Lower leg skin (tissue), 4 donors: ENCODE data around the gene UBA3. TPM values are rescaled to one million over a fixed set of nuclear protein-coding genes. Genes with fewer than 3 reads are reported as not detected.

ENCODE experiments used
- DNase-seq, 2 donors: peaks; one replicate each; pipeline ENCODE4 v3.0.0-alpha.2; 2019; ENCODE audit warnings: low spot score in 2 of 2
- H3K4me3 ChIP-seq: fragments of 200-600 bp; sonication (generic); 2 replicates; pipeline ENCODE4 v1.5.1; 2017; ENCODE audit warnings: mild to moderate bottlenecking, low read depth; ENCODE audit not compliant: poor library complexity, severe bottlenecking
- POLR2A ChIP-seq, 2 donors: fragments of 450-650 bp; IDR thresholded peaks; one replicate each; pipeline ENCODE4 v1.6.1; 2016 to 2017; ENCODE audit warnings: antibody characterized with exemption in 2 of 2, mild to moderate bottlenecking in 1 of 2, moderate library complexity in 1 of 2
- WGBS, 2 donors: methylation state at CpG; one replicate each; pipeline ENCODE4 v1.1.5; 2018; 5-methylcytosine and 5-hydroxymethylcytosine counted together
- intact Hi-C: fragments of 100-400 bp; cut with DNase I; formaldehyde crosslinking; loops from one replicate; pipeline ENCODE4 v1.15.0; 2023; ENCODE audit warnings: low total_unique reads
- total RNA-seq, 4 donors: library from RNA; depleted of rRNA; stranded (reverse); fragments of >200 nt; gene quantifications; one replicate each; pipeline ENCODE4 v1.1.0, GENCODE V29; 2016
- TF ChIP-seq, protein P1 (sequence below), 3 donors: fragments of 450-650 bp; IDR thresholded peaks; one replicate each; pipeline ENCODE4 v1.5.1; 2016; ENCODE audit warnings: antibody characterized with exemption in 3 of 3, mild to moderate bottlenecking in 3 of 3, moderate library complexity in 2 of 3

Gene UBA3
- total RNA-seq, 4 donors from 2014 or later = 33.8 to 54.6 (median 36.6) TPM

DNA sequence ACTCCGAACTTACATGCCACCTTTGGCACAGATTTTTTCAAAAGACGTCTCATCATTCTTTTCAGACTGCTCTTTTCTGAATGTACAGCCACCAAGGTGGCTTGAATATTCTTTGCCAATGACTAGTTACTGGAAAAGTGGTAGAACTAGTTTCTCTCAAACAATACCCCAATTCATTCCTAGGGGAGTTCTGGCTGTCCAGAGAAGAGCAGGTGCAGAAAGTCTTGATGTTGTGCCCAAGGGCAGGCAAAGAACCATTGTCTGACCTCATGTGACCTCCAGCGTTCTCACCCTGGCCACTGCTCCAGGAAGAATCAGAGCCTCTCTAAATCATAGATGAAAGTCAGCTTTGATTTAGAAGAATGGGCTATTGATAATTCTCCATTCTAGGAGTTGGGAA is 36.7 kb upstream of the UBA3 start:
- no peak for TF ChIP-seq POLR2A (IDR thresholded peaks at IDR 0.05)
- TF ChIP-seq, protein P1, sequence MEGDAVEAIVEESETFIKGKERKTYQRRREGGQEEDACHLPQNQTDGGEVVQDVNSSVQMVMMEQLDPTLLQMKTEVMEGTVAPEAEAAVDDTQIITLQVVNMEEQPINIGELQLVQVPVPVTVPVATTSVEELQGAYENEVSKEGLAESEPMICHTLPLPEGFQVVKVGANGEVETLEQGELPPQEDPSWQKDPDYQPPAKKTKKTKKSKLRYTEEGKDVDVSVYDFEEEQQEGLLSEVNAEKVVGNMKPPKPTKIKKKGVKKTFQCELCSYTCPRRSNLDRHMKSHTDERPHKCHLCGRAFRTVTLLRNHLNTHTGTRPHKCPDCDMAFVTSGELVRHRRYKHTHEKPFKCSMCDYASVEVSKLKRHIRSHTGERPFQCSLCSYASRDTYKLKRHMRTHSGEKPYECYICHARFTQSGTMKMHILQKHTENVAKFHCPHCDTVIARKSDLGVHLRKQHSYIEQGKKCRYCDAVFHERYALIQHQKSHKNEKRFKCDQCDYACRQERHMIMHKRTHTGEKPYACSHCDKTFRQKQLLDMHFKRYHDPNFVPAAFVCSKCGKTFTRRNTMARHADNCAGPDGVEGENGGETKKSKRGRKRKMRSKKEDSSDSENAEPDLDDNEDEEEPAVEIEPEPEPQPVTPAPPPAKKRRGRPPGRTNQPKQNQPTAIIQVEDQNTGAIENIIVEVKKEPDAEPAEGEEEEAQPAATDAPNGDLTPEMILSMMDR (IDR thresholded peaks at IDR 0.05) = no peak
- no peak for DNase-seq
- 50 to 53% methylated on average over 3 of the region's 3 CpGs for WGBS, 2 donors

DNA sequence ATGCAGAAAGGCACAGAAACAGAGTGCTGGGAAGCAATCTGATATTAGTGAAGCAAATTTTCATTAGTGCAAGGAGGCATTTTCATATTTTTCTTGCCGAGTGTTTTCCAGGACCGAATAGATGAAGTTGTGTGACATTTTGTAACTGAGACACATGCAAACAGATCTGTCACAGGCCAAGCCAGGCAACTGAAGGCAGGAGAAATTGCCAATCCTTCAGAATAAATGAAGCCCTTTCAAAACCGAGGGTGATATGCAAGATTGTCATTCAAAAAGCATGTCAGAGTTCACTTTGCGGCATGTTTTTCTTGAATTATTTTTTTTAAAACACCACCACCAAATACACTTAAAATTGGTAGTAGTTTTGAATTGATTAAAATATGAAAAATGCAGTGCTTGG is 36.0 kb upstream of the UBA3 start:
- H3K4me3 ChIP-seq = no peak overlapping the region
- DNase-seq = no peak
- TF ChIP-seq, protein P1 (IDR thresholded peaks at IDR 0.05) = no peak
- 81 to 84% methylated on average over 4 of the region's 4 CpGs for WGBS, 2 donors
- intact Hi-C loops = no loop called here

More for the DNA sequence above, 36.7 kb upstream of the UBA3 start:
- intact Hi-C loops = no loop called here
- no peak overlapping the region for H3K4me3 ChIP-seq

DNA sequence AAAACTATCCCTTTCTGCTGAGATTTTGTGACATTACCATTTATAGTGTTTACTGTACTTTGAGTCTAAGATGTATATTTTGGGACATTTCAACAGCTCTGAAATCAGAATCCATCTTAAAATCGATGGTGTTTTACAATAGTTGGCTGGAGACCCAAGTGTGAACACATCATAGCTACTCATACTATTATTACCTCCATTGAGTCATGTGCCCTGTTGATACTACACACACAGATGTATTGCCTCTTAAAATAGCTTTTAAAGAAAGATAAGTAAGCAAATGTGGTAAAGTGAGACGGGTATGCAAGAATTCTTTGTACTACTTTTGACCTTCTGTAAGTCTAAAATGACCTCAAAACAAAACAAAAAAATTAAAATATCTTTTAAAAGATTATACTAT is 35.6 kb upstream of the UBA3 start:
- no peak for DNase-seq
- H3K4me3 ChIP-seq = no peak overlapping the region
- WGBS, 2 donors = 58 to 67% methylated on average over 2 of the region's 2 CpGs
- TF ChIP-seq POLR2A (IDR thresholded peaks at IDR 0.05) = no peak
- TF ChIP-seq, protein P1 (IDR thresholded peaks at IDR 0.05) = no peak
- intact Hi-C loops = no loop called here

DNA sequence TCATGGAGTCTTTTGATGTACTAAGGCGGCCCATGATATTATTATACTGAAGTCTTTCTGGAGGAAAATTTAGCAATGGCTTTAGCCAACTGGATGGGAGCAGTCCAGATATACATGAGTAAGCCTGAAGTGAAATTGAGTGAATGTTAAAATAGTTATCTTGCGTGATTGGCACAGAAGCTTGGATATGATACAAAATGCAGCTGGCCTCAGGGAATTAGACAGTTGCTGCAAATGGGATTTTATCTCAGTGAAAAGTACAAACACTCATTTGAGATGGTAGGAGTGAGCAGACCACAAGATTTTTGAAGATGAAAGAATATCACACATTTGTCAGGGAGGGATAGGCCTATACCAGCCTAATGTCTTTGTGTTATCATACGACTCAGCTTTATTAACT is 33.4 kb upstream of the UBA3 start:
- WGBS, 2 donors = 52 to 53% methylated on average over 3 of the region's 3 CpGs
- intact Hi-C loops = no loop called here
- no peak for DNase-seq
- no peak for TF ChIP-seq POLR2A (IDR thresholded peaks at IDR 0.05)
- TF ChIP-seq, protein P1 (IDR thresholded peaks at IDR 0.05) = no peak
- H3K4me3 ChIP-seq = no peak overlapping the region

DNA sequence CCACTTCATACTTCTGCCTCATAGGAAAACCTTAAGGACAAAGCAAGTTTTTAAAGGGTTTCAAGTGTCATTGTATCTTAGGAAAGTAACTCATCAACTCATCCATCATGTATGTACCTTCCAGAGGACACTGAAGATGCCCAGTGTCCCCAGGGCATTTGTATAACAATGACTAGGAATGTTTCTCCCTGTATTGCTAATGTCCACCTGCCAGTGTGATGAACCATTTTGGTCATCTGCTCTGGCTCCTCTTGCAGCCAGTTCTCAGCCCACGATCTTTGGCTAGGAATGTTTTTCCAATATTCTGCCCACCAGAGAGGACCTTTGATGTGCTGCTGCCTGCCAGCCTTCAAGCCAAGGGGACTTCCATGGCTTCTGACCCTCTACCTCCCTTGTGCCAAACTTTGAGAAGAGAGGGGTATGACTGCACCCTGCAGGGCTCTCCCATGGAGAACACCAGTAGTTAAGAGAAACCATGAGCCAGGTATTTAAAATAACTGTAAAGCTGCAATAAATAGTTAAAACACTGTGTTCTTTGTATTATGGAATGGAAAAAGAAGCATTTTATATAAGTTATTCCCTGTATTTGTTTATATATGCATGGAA is 30.9 kb upstream of the UBA3 start:
- DNase-seq = no peak
- WGBS, 2 donors = 63 to 85% methylated on average over 1 of the region's 1 CpG
- TF ChIP-seq, protein P1 (IDR thresholded peaks at IDR 0.05) = no peak
- no peak for TF ChIP-seq POLR2A (IDR thresholded peaks at IDR 0.05)
- H3K4me3 ChIP-seq = no peak overlapping the region
- intact Hi-C loops = no loop called here

DNA sequence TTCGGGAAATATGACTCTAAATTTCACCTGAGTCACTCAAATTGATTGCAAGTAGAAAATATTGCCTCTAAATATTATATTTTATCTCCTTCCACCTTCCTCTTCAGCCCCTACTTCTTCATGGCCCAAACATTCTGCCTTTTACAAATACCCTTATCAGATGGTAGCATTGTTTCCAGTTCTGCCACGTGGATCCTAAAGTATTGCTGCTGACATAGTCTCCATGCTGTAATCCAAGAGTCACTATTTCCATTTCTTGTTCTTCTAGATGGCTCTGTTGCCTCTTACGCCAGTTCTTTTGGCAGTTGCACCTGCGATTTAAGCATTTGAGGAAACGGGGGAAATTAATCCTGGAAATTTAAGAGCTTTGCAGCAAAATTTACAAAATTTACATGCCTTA is 28.6 kb upstream of the UBA3 start:
- no peak overlapping the region for H3K4me3 ChIP-seq
- no peak for DNase-seq
- intact Hi-C loops = no loop called here
- TF ChIP-seq POLR2A (IDR thresholded peaks at IDR 0.05) = no peak
- TF ChIP-seq, protein P1 (IDR thresholded peaks at IDR 0.05) = no peak
- WGBS, 2 donors = 61 to 62% methylated on average over 5 of the region's 5 CpGs
